Thyroid gland (tissue), 4 donors: Measurements from ENCODE around the gene MYL3. TPM values are rescaled to one million over a fixed set of nuclear protein-coding genes. Genes with fewer than 3 reads are reported as not detected.

Experiments used
- DNase-seq, 2 donors: peaks; one replicate each; pipeline ENCODE4 v3.0.0-alpha.2; 2019
- H3K27ac ChIP-seq, 3 donors: fragments of 200-600 bp; sonication (generic); 1 replicate in 2 of 3; 2 replicates in 1 of 3; pipeline ENCODE4 v1.5.1; 2016 to 2019; ENCODE audit warnings: mild to moderate bottlenecking in 1 of 3, moderate library complexity in 1 of 3
- H3K27me3 ChIP-seq: fragments of 200-600 bp; sonication (generic); one replicate; pipeline ENCODE4 v1.5.1; 2019
- H3K36me3 ChIP-seq, 2 donors: fragments of 200-600 bp; sonication (generic); one replicate each; pipeline ENCODE4 v1.5.1; 2016 to 2019
- H3K4me1 ChIP-seq, 2 donors: fragments of 200-600 bp; sonication (generic); one replicate each; pipeline ENCODE4 v1.5.1; 2017 to 2019
- H3K4me3 ChIP-seq, 3 donors: fragments of 200-600 bp; sonication (generic); replicated peaks in 1 of 3; 1 replicate in 2 of 3; 2 replicates in 1 of 3; pipeline ENCODE4 v1.5.1; 2016; ENCODE audit warnings: mild to moderate bottlenecking in 1 of 3
- H3K9me3 ChIP-seq: fragments of 200-600 bp; sonication (generic); one replicate; pipeline ENCODE4 v1.5.1; 2017
- CTCF ChIP-seq, 6 experiments: fragments of 200-600 bp in 3 of 6; fragments of 450-650 bp in 3 of 6; sonication (generic) in 3 of 6; IDR thresholded peaks; one replicate each; pipeline ENCODE4 v1.5.1; 2016 to 2019; ENCODE audit warnings: antibody characterized with exemption in 6 of 6, mild to moderate bottlenecking in 2 of 6, inconsistent platforms in 1 of 6, moderate library complexity in 1 of 6
- POLR2A ChIP-seq, 2 donors: fragments of 450-650 bp; IDR thresholded peaks; one replicate each; pipeline ENCODE4 v1.6.1; 2017; ENCODE audit warnings: antibody characterized with exemption in 2 of 2, mild to moderate bottlenecking in 2 of 2, moderate library complexity in 1 of 2
- WGBS, 2 donors: methylation state at CpG; one replicate each; pipeline ENCODE4 v1.1.5; 2017; 5-methylcytosine and 5-hydroxymethylcytosine counted together
- intact Hi-C: fragments of 100-400 bp; cut with DNase I; formaldehyde crosslinking; loops from one replicate; pipeline ENCODE4 v1.15.1; 2023
- total RNA-seq, 4 donors: library from RNA; depleted of rRNA; stranded (reverse); fragments of >200 nt; gene quantifications; one replicate each; pipeline ENCODE4 v1.2.3, GENCODE V29; 2016

The MYL3 gene
- total RNA-seq, 4 donors from 2014 or later = 1.8 to 2.8 TPM; not detected in 2

- 88 to 89% methylated on average over 7 of the region's 7 CpGs for WGBS, 2 donors
Observed at GRCh38 chr3:46849045-46849631, 14.1 kb downstream of the MYL3 start.

GRCh38 chr3:46848271-46849044 is 14.8 kb downstream of the MYL3 start:
- Histone ChIP-seq H3K36me3 (no peaks in the 10 kb centered on the region), H3K4me3 (no peak overlapping the region), H3K9me3 (no peaks in the 10 kb centered on the region), H3K27ac (no peak overlapping the region), H3K4me1 (peaks cover 6 to 21% of the 10 kb centered on the region in 2 donors), H3K27me3 (no peaks in the 10 kb centered on the region)
- intact Hi-C loops = no loop called here
- WGBS, 2 donors = 78 to 80% methylated on average over 12 of the region's 12 CpGs
- no peak for DNase-seq
- TF ChIP-seq CTCF (IDR thresholded peaks at IDR 0.05) = peak in 2 of 6 experiments; percentile 14 to 24
- no peak for TF ChIP-seq POLR2A (IDR thresholded peaks at IDR 0.05)

More at GRCh38 chr3:46849045-46849631, 14.1 kb downstream of the MYL3 start:
- H3K4me1 ChIP-seq = peaks cover 6 to 21% of the 10 kb centered on the region in 2 donors
- H3K27me3 ChIP-seq = no peaks in the 10 kb centered on the region
- H3K4me3 ChIP-seq = no peak overlapping the region
- TF ChIP-seq CTCF (IDR thresholded peaks at IDR 0.05) (no peak), POLR2A (IDR thresholded peaks at IDR 0.05) (no peak)
- DNase-seq = no peak
- no peaks in the 10 kb centered on the region for H3K36me3 ChIP-seq
- H3K9me3 ChIP-seq = no peaks in the 10 kb centered on the region
- intact Hi-C loops = no loop called here
- no peak overlapping the region for H3K27ac ChIP-seq

- TF ChIP-seq CTCF (IDR thresholded peaks at IDR 0.05) (no peak), POLR2A (IDR thresholded peaks at IDR 0.05) (no peak)
- no peak for DNase-seq
- H3K9me3 ChIP-seq = no peaks in the 10 kb centered on the region
- H3K27ac ChIP-seq = no peak overlapping the region
- intact Hi-C loops = no loop called here
- peaks cover 6 to 21% of the 10 kb centered on the region in 2 donors for H3K4me1 ChIP-seq
- H3K4me3 ChIP-seq = no peak overlapping the region
- H3K27me3 ChIP-seq = no peaks in the 10 kb centered on the region
- no peaks in the 10 kb centered on the region for H3K36me3 ChIP-seq
- 94 to 97% methylated on average over 5 of the region's 5 CpGs for WGBS, 2 donors
Observed at GRCh38 chr3:46847744-46848143, 15.5 kb downstream of the MYL3 start.

- Histone ChIP-seq H3K4me1 (peaks cover 6 to 21% of the 10 kb centered on the region in 2 donors), H3K9me3 (no peaks in the 10 kb centered on the region), H3K27ac (peak overlapping the region in 2 of 3 donors; percentile 73 to 84), H3K27me3 (no peaks in the 10 kb centered on the region), H3K4me3 (no peak overlapping the region), H3K36me3 (no peaks in the 10 kb centered on the region)
- no peak for TF ChIP-seq POLR2A (IDR thresholded peaks at IDR 0.05)
- TF ChIP-seq CTCF (IDR thresholded peaks at IDR 0.05) = no peak
- WGBS, 2 donors = 94 to 95% methylated on average over 4 to 6 of the region's 9 CpGs
- DNase-seq = no peak
- intact Hi-C loops = no loop called here
Observed at GRCh38 chr3:46846624-46847542, 16.4 kb downstream of the MYL3 start.
